ENCODE data around the gene FAM83F. TPM values are rescaled to one million over a fixed set of nuclear protein-coding genes. Genes with fewer than 3 reads are reported as not detected.

Gene FAM83F
- total RNA-seq, 1 donor from 2014 or later: not detected

DNA sequence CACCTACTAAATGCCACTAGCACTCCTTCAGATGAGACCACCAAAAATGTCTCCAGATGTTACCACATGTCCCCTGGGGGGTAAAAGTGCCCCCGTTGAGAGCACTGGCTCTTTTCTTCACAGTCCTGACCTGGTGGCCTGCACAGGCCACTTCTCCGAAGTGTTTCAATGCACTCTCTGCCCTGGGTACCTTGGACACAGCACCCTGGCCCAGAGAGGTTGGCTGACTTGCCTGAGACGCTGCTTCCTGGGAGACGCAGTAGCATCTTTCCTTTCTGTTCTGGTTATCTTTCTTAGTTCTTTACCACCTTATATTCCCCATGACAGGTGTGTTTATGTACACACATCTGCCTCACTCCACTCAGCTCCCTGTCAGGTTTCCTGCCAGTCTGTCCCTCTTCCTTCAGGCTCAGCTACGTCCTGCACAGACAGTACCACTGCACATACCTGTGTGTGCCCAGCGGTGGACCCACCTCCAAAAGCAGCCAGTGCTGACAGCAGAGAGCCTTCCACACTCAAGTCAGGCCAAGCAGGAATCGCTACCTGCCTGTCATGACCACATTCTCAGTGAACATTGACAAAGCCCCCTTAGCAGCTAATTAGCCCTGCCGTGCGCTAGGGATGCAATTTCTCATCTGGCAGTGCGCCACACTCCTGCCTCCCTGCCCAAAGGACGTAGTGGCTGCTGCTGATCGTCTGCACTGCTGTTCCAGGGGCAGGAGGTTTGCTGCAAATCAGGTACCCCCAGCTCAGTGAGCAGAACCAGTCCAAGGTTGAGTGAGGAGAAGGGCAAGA is 39.0 kb downstream of the FAM83F start:
- no peak for DNase-seq (ENCODE audit: low read depth in 2 of 2)

DNA sequence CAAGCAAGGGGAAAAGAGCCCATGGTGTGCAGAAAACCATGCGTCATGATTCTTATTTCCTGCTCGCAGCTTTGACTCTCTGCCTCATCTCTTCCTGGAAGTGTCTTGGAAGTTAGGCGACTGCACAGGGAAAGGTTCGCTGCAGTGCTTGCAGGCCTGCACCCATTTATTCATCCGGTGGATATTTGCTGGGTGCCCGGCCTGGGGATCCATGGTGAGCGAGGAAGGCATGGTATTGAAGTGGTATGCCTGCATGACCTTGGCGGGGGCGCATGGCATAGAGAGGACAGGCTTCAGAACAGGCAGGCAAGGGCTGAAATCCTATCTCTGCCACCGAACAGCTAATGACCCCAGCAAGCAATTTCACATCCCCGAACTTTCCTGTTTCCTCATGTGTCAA is 40.6 kb downstream of the FAM83F start:
- DNase-seq (ENCODE audit: low read depth in 2 of 2): no peak

GRCh38 chr22:40036126-40036525 is 41.4 kb downstream of the FAM83F start:
- no peak for DNase-seq (ENCODE audit: low read depth in 2 of 2)

DNA sequence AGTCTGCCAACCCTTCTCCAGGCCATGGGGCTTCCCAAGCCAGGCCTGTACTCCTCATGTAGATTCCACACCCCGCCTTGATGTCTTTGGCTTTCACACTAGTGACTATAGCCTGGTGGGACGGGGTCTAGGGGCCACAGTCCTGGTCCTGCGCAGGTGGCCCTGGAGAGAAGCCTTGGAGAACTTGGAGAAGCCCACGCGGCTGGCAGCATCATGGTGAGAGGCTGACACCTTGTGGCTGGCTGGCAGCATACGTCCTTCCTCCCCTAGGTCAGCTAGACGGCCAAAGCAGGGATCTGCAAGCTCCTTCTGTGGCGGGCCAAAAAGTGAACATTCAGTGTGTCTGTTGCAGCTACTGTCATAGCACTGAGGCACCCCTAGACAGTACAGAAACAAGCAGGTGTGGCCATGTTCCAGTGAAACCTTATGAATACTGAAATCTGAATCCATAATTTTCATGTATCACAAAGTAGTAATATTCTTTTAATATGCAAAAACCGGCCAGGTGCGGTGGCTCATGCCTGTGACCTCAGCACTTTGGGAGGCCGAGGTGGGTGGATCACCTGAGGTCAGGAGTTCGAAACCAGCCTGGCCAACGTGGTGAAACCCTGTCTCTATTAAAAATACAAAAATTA is 42.0 kb downstream of the FAM83F start:
- DNase-seq (ENCODE audit: low read depth in 2 of 2): peak; percentile 83

- DNase-seq (ENCODE audit: low read depth in 2 of 2): no peak
These were observed 42.6 kb downstream of the FAM83F start for GRCh38 chr22:40037320-40037719.

DNA sequence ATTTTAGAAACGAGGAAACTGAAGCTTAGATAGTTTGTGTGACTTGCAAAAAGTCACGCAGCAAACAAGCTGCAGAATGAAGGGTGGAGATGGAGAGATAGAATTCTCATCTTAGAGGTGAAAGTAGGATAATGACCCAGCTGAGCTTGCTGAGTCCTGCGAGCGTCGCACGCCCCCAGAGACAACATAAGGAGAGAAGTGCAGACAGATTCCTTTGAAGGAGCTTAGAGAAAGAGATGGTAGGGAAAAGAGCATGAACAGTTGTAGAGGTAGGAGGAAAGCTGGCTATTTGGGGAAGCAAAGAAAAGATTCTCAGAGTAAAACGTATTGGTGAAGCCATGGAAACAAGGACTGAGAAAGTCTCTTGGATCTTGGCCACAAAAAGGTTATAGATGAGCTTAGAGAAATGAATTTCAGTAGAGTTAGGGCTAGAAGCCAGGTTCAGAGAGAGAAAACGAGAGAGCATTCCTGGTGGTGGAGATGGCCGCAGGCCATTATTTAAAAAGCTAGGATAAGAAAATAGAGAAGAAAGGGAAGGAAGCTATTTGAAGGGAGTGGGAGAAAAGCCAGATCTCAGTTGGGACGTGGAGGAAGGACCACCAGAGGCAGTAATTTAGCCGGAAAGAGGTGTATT is 44.8 kb downstream of the FAM83F start:
- no peak for DNase-seq (ENCODE audit: low read depth in 2 of 2)

DNA sequence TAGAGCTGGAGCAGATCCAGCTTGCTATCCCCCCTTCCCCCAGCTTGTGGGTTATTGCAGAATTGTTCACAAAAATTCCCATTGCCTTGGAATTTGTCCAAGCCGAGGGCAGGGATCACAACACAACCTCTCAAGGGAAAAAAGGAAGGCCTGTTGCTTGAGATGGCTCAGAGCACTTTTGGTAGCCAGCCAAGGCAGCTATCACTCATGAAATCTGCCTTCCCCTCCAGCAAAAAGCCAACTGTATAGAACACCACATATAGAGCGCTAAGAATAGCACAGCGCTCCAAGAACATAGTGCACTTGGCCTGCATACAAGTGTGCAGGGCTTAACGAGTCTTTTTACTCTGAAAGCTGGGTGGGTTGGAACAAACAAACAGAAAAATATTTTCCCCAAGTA is 46.2 kb downstream of the FAM83F start:
- DNase-seq (ENCODE audit: low read depth in 2 of 2): peak in 1 of 2 donors; percentile 86

DNA sequence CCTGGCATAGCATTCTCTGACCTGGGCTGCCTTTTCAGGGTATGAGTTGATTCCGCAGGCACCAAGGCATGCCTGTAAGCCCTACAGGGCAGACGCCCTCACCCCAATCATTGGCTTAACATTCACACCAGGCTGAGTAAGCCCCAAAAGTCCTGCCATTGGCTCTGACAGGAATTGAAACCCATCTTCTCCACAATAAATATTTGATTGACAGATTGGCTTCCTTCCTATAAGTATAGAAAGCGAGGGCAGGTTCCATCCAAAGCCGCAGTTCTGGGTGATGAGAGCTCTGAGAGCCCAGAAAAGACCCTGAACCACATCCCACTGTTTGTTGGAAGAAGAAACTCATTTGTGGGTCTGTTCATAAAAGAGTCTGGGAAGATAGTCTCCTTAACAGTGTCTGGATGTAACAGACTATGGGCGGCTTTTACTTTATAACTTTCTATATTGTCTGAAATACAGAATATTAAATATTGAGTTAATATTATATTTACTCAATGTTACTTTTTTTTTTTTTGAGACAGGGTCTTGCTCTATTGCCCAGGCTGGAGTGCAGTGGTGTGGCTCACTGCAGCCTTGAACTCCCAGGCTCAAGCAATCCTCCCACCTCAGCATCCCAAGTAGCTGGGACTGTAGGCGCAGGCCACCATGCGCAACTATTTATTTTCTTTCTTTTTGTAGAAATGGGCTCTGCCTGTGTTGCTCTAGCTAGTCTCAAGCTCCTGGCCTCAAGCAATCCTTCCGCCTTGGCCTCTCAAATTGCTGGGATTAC is 46.8 kb downstream of the FAM83F start:
- DNase-seq (ENCODE audit: low read depth in 2 of 2): no peak

GRCh38 chr22:40042312-40042711 is 47.6 kb downstream of the FAM83F start:
- DNase-seq (ENCODE audit: low read depth in 2 of 2): no peak

- DNase-seq (ENCODE audit: low read depth in 2 of 2): peak; percentile 28 to 64
These were observed 48.3 kb downstream of the FAM83F start for GRCh38 chr22:40043081-40043480.

- no peak for DNase-seq (ENCODE audit: low read depth in 2 of 2)
These were observed 49.0 kb downstream of the FAM83F start for GRCh38 chr22:40043793-40044101.

DNA sequence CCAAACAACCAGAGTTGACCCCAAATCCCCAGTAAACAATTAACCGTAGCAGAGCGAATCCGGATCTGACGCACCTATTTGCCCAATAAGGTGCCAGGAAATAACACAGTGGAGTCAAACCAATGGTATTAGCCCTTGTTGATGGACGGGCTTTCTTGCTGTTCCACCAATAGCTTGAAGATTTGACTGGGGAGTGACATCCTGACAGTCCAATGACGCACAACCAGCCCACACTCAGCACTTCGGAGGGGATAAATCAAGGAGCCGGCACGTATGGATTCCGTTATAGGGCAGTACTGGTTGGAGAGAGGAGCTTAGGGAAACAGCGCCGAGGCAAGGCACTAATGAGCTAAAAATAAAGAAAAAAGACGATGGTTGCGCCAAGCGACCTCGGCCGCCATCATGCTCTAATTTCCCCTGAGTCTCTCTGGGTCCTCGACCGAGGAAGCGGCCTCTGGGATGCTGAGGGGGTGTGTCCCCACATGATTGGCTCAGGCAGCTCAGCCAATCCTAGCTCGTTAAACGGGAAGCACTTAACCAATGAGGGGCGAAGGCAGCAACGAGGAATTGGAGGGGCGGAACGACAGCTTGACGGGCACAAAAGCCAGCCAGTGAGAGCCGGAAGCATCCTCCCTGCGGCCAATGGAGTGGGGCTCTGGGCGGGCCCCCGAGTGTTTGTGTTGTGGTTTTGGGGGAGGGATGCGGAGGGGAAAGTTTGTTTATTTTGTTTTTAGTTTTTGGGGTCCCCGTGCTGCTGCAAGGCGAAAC is 49.5 kb downstream of the FAM83F start:
- DNase-seq (ENCODE audit: low read depth in 2 of 2): peak; percentile 100

DNA sequence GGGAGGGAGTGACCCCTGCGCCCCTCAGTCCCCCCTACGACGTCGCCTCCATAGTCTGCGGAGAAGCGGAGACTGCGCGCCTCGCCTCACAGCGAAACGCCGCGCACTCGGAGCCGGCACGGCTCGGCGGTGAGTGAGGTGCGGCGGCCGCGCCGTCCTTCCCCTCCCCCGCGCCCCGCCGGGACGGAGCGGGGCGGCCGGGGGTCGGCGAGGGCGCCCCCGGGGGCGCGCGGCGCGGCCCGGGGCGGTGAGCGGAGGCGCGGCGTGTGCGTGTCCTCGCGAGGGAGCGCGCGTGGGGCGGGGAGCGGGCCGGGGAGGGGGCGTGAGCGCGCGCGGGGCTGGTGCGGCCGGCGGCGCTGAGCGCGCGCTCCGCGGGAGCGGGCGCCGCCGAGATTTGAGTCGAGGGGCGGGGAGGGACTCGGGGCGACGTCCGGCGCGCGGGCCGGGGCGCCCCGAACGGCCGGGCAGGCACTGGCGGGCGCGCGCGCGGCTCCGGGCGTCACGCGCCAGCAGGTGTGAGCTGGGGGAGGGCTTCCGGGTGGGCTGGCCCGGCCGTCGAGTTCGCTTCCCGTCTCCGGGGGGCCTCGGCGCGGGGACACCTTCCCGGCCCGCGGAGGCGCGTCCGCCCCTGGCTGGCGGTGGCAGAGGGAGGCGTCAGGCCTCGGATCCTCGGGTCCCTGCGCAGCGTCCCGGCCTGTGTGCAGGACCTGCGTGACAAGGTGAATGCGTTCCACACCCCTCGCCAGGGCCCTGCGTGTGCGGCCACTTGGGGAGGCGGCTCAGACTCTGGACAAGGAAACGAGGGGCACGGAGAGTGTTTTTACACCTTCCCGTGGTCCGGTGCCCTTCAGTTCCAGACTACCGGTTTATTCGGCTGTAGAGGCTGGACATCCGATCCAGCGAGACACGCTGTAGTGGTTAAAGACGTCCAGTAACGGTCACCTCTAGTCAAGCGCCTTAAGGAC is 50.4 kb downstream of the FAM83F start:
- DNase-seq (ENCODE audit: low read depth in 2 of 2): peak; percentile 47 to 75

DNA sequence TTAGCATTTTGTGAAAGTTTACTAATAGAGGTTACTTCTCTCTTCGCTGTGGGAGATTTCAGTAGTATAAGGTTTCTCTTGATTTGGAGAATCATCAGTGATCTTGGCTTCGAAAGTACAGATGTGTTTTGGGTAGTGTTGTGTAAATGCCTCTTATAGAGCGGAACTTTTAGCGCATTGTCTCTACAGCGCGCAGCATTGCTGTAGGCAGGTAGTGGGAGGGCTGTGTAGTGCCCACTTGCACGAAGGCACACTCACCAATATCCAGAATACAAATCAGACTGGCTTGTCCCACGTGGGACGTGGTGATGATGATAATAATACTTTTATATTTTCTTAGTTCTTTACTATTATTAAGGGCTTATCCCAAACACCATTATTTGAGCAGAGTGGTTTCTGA is 51.4 kb downstream of the FAM83F start:
- no peak for DNase-seq (ENCODE audit: low read depth in 2 of 2)

- no peak for DNase-seq (ENCODE audit: low read depth in 2 of 2)
These were observed 55.5 kb downstream of the FAM83F start for GRCh38 chr22:40050258-40050657.

DNA sequence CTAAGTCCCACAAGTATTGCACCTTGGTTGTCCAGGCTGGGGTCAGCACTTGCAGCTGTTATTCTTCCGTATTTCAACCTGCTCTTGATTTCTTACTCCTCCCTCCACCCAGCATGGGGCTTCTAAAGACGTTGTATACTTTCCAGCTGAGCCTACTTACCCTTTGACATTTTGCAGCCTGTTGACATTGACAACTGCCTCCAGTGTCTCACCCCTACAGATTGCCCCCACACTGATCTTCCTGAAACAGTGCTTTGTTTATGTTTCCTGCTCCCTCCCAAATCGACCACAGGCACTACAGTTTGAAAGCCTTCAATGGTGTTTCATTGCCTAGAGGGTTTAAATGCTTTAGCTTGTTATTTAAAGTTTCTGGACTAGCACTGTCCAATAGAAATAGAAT is 56.6 kb downstream of the FAM83F start:
- DNase-seq (ENCODE audit: low read depth in 2 of 2): no peak

- DNase-seq (ENCODE audit: low read depth in 2 of 2): no peak
These were observed 58.7 kb downstream of the FAM83F start for GRCh38 chr22:40053460-40053859.

GRCh38 chr22:40054486-40054885 is 59.7 kb downstream of the FAM83F start:
- DNase-seq (ENCODE audit: low read depth in 2 of 2): no peak

GRCh38 chr22:40055143-40055883 is 60.6 kb downstream of the FAM83F start:
- peak; percentile 26 to 45 for DNase-seq (ENCODE audit: low read depth in 2 of 2)
